ENCODE results near the gene SLIT3.

Gene SLIT3

DNA sequence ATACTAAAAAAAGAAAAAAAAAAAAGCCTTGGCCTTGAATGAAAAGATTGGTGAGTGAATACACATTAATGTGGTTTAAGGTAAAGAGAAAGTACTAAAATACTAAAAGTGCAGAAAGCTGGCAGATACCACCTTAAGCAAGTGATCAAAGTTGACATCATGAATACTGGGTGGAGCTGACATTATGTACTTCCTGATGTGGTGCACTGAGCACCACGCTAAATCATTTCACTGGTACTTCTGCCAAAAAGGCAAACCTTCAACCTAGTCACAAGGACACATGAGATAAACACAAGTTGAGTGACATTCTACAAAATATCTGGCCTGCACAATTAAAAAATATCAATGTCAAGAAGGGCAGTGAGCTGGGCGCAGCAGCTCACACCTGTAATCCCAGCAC is 687.9 kb downstream of the SLIT3 start:
- no peak for ATAC-seq
- TF ChIP-seq CSDC2 (CRISPR knock-in tag; IDR thresholded peaks at IDR 0.05) (no peak), ZC3H10 (CRISPR knock-in tag; IDR thresholded peaks at IDR 0.05) (no peak), RARB (CRISPR knock-in tag; IDR thresholded peaks at IDR 0.05) (no peak), TCF4 (CRISPR knock-in tag; IDR thresholded peaks at IDR 0.05; ENCODE audit: borderline replicate concordance) (no peak), ZFP3 (CRISPR knock-in tag; IDR thresholded peaks at IDR 0.05) (no peak), ZNF8 (CRISPR knock-in tag; IDR thresholded peaks at IDR 0.05) (no peak), ZFP30 (CRISPR knock-in tag; IDR thresholded peaks at IDR 0.05) (no peak), BACH2 (CRISPR knock-in tag; IDR thresholded peaks at IDR 0.05; ENCODE audit: borderline replicate concordance) (no peak), ARNTL (CRISPR knock-in tag; IDR thresholded peaks at IDR 0.05; ENCODE audit: borderline replicate concordance, low read depth) (no peak), SNAI2 (CRISPR knock-in tag; IDR thresholded peaks at IDR 0.05) (no peak), OSR1 (CRISPR knock-in tag; IDR thresholded peaks at IDR 0.05) (no peak), GLIS3 (CRISPR knock-in tag; IDR thresholded peaks at IDR 0.05) (no peak), TOX (CRISPR knock-in tag; IDR thresholded peaks at IDR 0.05; ENCODE audit: borderline replicate concordance) (no peak), PPARA (CRISPR knock-in tag; IDR thresholded peaks at IDR 0.05; ENCODE audit: borderline replicate concordance) (no peak), ZNF70 (CRISPR knock-in tag; IDR thresholded peaks at IDR 0.05) (no peak)
- TF ChIP-seq, protein P1, sequence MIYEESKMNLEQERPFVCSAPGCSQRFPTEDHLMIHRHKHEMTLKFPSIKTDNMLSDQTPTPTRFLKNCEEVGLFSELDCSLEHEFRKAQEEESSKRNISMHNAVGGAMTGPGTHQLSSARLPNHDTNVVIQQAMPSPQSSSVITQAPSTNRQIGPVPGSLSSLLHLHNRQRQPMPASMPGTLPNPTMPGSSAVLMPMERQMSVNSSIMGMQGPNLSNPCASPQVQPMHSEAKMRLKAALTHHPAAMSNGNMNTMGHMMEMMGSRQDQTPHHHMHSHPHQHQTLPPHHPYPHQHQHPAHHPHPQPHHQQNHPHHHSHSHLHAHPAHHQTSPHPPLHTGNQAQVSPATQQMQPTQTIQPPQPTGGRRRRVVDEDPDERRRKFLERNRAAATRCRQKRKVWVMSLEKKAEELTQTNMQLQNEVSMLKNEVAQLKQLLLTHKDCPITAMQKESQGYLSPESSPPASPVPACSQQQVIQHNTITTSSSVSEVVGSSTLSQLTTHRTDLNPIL (CRISPR knock-in tag; IDR thresholded peaks at IDR 0.05; ENCODE audit: low read depth) = no peak
- TF ChIP-seq, protein P2, sequence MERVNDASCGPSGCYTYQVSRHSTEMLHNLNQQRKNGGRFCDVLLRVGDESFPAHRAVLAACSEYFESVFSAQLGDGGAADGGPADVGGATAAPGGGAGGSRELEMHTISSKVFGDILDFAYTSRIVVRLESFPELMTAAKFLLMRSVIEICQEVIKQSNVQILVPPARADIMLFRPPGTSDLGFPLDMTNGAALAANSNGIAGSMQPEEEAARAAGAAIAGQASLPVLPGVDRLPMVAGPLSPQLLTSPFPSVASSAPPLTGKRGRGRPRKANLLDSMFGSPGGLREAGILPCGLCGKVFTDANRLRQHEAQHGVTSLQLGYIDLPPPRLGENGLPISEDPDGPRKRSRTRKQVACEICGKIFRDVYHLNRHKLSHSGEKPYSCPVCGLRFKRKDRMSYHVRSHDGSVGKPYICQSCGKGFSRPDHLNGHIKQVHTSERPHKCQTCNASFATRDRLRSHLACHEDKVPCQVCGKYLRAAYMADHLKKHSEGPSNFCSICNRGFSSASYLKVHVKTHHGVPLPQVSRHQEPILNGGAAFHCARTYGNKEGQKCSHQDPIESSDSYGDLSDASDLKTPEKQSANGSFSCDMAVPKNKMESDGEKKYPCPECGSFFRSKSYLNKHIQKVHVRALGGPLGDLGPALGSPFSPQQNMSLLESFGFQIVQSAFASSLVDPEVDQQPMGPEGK (CRISPR knock-in tag; IDR thresholded peaks at IDR 0.05; ENCODE audit: borderline replicate concordance) = no peak
- TF ChIP-seq, protein P3, sequence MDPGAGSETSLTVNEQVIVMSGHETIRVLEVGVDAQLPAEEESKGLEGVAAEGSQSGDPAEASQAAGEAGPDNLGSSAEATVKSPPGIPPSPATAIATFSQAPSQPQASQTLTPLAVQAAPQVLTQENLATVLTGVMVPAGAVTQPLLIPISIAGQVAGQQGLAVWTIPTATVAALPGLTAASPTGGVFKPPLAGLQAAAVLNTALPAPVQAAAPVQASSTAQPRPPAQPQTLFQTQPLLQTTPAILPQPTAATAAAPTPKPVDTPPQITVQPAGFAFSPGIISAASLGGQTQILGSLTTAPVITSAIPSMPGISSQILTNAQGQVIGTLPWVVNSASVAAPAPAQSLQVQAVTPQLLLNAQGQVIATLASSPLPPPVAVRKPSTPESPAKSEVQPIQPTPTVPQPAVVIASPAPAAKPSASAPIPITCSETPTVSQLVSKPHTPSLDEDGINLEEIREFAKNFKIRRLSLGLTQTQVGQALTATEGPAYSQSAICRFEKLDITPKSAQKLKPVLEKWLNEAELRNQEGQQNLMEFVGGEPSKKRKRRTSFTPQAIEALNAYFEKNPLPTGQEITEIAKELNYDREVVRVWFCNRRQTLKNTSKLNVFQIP (CRISPR knock-in tag; IDR thresholded peaks at IDR 0.05; ENCODE audit: borderline replicate concordance, low read depth) = no peak

- TF ChIP-seq ISL1 (CRISPR knock-in tag; IDR thresholded peaks at IDR 0.05) (peak; percentile 28; the same call in 1 of the 2 replicates), ZNF70 (CRISPR knock-in tag; IDR thresholded peaks at IDR 0.05) (no peak), ZC3H10 (CRISPR knock-in tag; IDR thresholded peaks at IDR 0.05) (no peak), TOX (CRISPR knock-in tag; IDR thresholded peaks at IDR 0.05; ENCODE audit: borderline replicate concordance) (no peak), CSDC2 (CRISPR knock-in tag; IDR thresholded peaks at IDR 0.05) (no peak)
- ATAC-seq = peak; percentile 68; the same call in 2 of the 3 replicates
Observed at GRCh38 chr5:168612123-168612522, 688.8 kb downstream of the SLIT3 start.

Measured in SK-N-SH treated with all-trans-retinoic acid at 6 μM for 48 hours (cell line).